HCT116 (cell line): ENCODE measurements around the gene PTGER3. TPM values are rescaled to one million over a fixed set of nuclear protein-coding genes. Genes with fewer than 3 reads are reported as not detected.

ENCODE experiments used
- ATAC-seq: fragments of 200-7000 bp; cut with Tn5 transposase; 2 replicates; pipeline ENCODE4 v1.9.1; 2020; ENCODE audit warnings: mild to moderate bottlenecking, moderate library complexity
- BruUV-seq: library from RNA; stranded (reverse); fragments of 400-500 nt; replicated peaks from 2 replicates; lab custom pipeline; 2021; lab: Mats Ljungman, UMichigan
- CTCF ChIA-PET: fragments of 300-600 bp; sonication (Branson Sonifier 250); formaldehyde crosslinking; loops from one replicate; lab custom pipeline; 2021; ENCODE audit warnings: antibody characterized with exemption; lab: Charles Lee
- POLR2A ChIA-PET: fragments of 300-600, 350-600 bp; sonication (Branson Sonifier 250); formaldehyde crosslinking; loops from one replicate; lab custom pipeline; 2021; ENCODE audit warnings: antibody characterized with exemption; lab: Charles Lee
- RAD21 ChIA-PET, 2 experiments: fragments of 300-600 bp; sonication (Branson Sonifier 250); formaldehyde crosslinking; loops; one replicate each; lab custom pipeline; 2023; ENCODE audit warnings: low total read pairs in 2 of 2; ENCODE audit not compliant: uncharacterized antibody in 2 of 2, unreplicated experiment in 2 of 2, low non-redundant PET in 1 of 2; lab: Charles Lee
- DNase-seq: peaks from one replicate; pipeline ENCODE4 v3.0.0-alpha.2; 2010; ENCODE audit warnings: low read depth, low spot score
- H2AFZ ChIP-seq: fragments of 200-600 bp; shearing (Covaris generic), sonication (generic); 2 replicates; pipeline ENCODE4 v1.6.1; 2017; ENCODE audit warnings: low read depth, mixed run types, mixed read lengths, antibody characterized with exemption, low read length; ENCODE audit not compliant: poor library complexity, severe bottlenecking
- H3K27ac ChIP-seq: 2 replicates; pipeline ENCODE4 v1.5.1; 2012; ENCODE audit warnings: low read depth, low read length
- H3K27me3 ChIP-seq: fragments of 200-600 bp; sonication (generic); 2 replicates; pipeline ENCODE4 v1.6.1; 2016; ENCODE audit warnings: mixed run types, low read length, mixed read lengths; ENCODE audit not compliant: insufficient read depth
- H3K36me3 ChIP-seq, 2 experiments: fragments of 200-500 bp in 1 of 2; fragments of 200-600 bp in 1 of 2; sonication (Bioruptor generic) in 1 of 2; sonication (generic) in 1 of 2; 2 replicates each; pipeline versions ENCODE4 v1.5.1 to v1.6.1; 2014 to 2016; ENCODE audit warnings: low read length in 2 of 2, inconsistent platforms in 1 of 2, mixed read lengths in 1 of 2, mixed run types in 1 of 2; ENCODE audit not compliant: insufficient read depth in 2 of 2, control insufficient read depth in 1 of 2
- H3K4me1 ChIP-seq, 2 experiments: fragments of 200-600 bp in 1 of 2; sonication (generic) in 1 of 2; 2 replicates each; pipeline versions ENCODE4 v1.5.1 to v1.6.1; 2012 to 2017; ENCODE audit warnings: low read length in 2 of 2, inconsistent platforms in 1 of 2, mild to moderate bottlenecking in 1 of 2, mixed read lengths in 1 of 2, mixed run types in 1 of 2, moderate library complexity in 1 of 2; ENCODE audit not compliant: insufficient read depth in 2 of 2, control insufficient read depth in 1 of 2
- H3K4me2 ChIP-seq: fragments of 200-600 bp; sonication (generic); 2 replicates; pipeline ENCODE4 v1.6.1; 2017; ENCODE audit warnings: mixed run types, low read length, mixed read lengths
- H3K4me3 ChIP-seq, 2 experiments: fragments of 200-600 bp in 1 of 2; sonication (generic) in 1 of 2; replicated peaks in 1 of 2; 2 replicates each; pipeline ENCODE4 v1.5.1; 2011 to 2016; ENCODE audit warnings: low read length in 2 of 2, control low read depth in 1 of 2, low read depth in 1 of 2, mild to moderate bottlenecking in 1 of 2, mixed read lengths in 1 of 2, mixed run types in 1 of 2
- H3K79me2 ChIP-seq: fragments of 200-600 bp; sonication (generic); 2 replicates; pipeline ENCODE4 v1.6.1; 2017; ENCODE audit warnings: mild to moderate bottlenecking, mixed run types, low read length, moderate library complexity, mixed read lengths; ENCODE audit not compliant: insufficient read depth
- H3K9ac ChIP-seq: fragments of 200-600 bp; sonication (generic); 2 replicates; pipeline ENCODE4 v1.6.1; 2016; ENCODE audit warnings: low read length, mixed read lengths
- H3K9me2 ChIP-seq: fragments of 200-600 bp; sonication (generic), shearing (Covaris generic); 2 replicates; pipeline ENCODE4 v1.6.1; 2017; ENCODE audit warnings: mixed run types, mild to moderate bottlenecking, moderate library complexity; ENCODE audit not compliant: insufficient read depth
- H3K9me3 ChIP-seq, 2 experiments: fragments of 200-500 bp in 1 of 2; fragments of 200-600 bp in 1 of 2; sonication (Bioruptor generic) in 1 of 2; sonication (generic) in 1 of 2; 2 replicates each; pipeline ENCODE4 v1.6.1; 2014 to 2017; ENCODE audit warnings: low read length in 2 of 2, mixed read lengths in 2 of 2, inconsistent platforms in 1 of 2, low read depth in 1 of 2, mild to moderate bottlenecking in 1 of 2, mixed run types in 1 of 2, moderate library complexity in 1 of 2; ENCODE audit not compliant: control insufficient read depth in 1 of 2, insufficient read depth in 1 of 2
- H4K20me1 ChIP-seq: fragments of 200-600 bp; sonication (generic), shearing (Covaris generic); 2 replicates; pipeline ENCODE4 v1.6.1; 2017; ENCODE audit warnings: mixed run types, mild to moderate bottlenecking, moderate library complexity; ENCODE audit not compliant: insufficient read depth
- CBX3 ChIP-seq: IDR thresholded peaks from 2 replicates; pipeline ENCODE4 v1.6.1; 2012; ENCODE audit warnings: low read depth
- CEBPB ChIP-seq: IDR thresholded peaks from 2 replicates; pipeline ENCODE4 v1.6.1; 2012; ENCODE audit warnings: low read depth
- EGR1 ChIP-seq: IDR thresholded peaks from 2 replicates; pipeline ENCODE4 v1.6.1; 2012; ENCODE audit warnings: low read depth
- ELF1 ChIP-seq: IDR thresholded peaks from 2 replicates; pipeline ENCODE4 v1.6.1; 2012; ENCODE audit warnings: low read depth, borderline replicate concordance
- EZH2 ChIP-seq: fragments of 200-600 bp; sonication (generic); IDR thresholded peaks from 2 replicates; pipeline ENCODE4 v1.6.1; 2017; ENCODE audit warnings: antibody characterized with exemption, mixed run types
- EZH2phosphoT487 ChIP-seq: fragments of 200-600 bp; IDR thresholded peaks from 2 replicates; pipeline ENCODE4 v1.6.1; 2018; ENCODE audit warnings: antibody characterized with exemption, borderline replicate concordance
- FOSL1 ChIP-seq: IDR thresholded peaks from 2 replicates; pipeline ENCODE4 v1.6.1; 2012; ENCODE audit warnings: low read depth
- POLR2A ChIP-seq: IDR thresholded peaks from 2 replicates; pipeline ENCODE4 v1.7.0; 2011; ENCODE audit warnings: borderline replicate concordance; ENCODE audit not compliant: insufficient read depth, insufficient read length; ENCODE audit errors: extremely low read depth
- POLR2AphosphoS5 ChIP-seq: IDR thresholded peaks from 2 replicates; pipeline ENCODE4 v1.6.1; 2011; ENCODE audit warnings: mild to moderate bottlenecking, low read depth, low read length, moderate library complexity
- RAD21 ChIP-seq: IDR thresholded peaks from 2 replicates; pipeline ENCODE4 v1.6.1; 2012; ENCODE audit warnings: low read depth, mild to moderate bottlenecking
- SRF ChIP-seq: IDR thresholded peaks from 2 replicates; pipeline ENCODE4 v1.6.1; 2012; ENCODE audit warnings: low read depth
- TCF7L2 ChIP-seq: IDR thresholded peaks from 2 replicates; pipeline ENCODE4 v1.7.0; 2011; ENCODE audit warnings: borderline replicate concordance, inconsistent platforms; ENCODE audit not compliant: insufficient read depth, insufficient read length; ENCODE audit errors: extremely low read depth
- YY1 ChIP-seq: IDR thresholded peaks from 2 replicates; pipeline ENCODE4 v1.6.1; 2011; ENCODE audit warnings: low read length, low read depth, moderate library complexity, mild to moderate bottlenecking; ENCODE audit not compliant: insufficient replicate concordance; ENCODE audit errors: extremely low read depth
- intact Hi-C: fragments of 100-400 bp; cut with micrococcal nuclease; formaldehyde crosslinking; loops from 2 replicates; pipeline ENCODE4 v1.10.0; 2022
- total RNA-seq: library from RNA; stranded (reverse); gene quantifications from one replicate; pipeline ENCODE4 v1.2.1, GENCODE V29; 2021; ENCODE audit not compliant: unreplicated experiment
- TF ChIP-seq, protein P1 (sequence below): IDR thresholded peaks from 2 replicates; pipeline ENCODE4 v1.6.1; 2011; ENCODE audit warnings: mild to moderate bottlenecking, low read length, moderate library complexity; ENCODE audit not compliant: insufficient replicate concordance; ENCODE audit errors: extremely low read depth
- TF ChIP-seq, protein P2 (sequence below): IDR thresholded peaks from 2 replicates; pipeline ENCODE4 v1.6.1; 2012; ENCODE audit warnings: low read depth
- TF ChIP-seq, protein P3 (sequence below): IDR thresholded peaks from 2 replicates; pipeline ENCODE4 v1.6.1; 2012

PTGER3 gene
- total RNA-seq, 1 experiment from 2014 or later, result 0.05 TPM

DNA sequence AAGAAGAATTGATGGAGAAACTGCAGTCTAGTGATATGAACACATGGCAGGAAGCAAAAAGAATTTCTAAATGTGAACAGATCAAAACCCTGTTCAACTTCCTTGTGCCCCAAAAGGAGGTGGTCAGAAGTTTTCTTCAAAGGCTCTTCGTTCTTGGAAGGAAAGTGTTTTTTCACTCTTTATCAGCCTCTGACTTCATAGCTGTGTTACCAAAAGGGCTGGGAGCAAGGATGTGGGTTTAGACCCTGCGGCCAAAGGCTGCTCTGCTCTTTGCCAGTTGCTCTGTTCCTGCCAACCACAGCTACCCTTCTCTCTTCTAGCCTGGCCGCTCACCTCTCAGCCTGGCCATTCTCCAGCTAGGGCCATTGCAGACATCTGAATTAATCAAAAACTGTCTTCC lies 53.8 kb downstream of the PTGER3 start:
- H2AFZ ChIP-seq, result no peak overlapping the region
- no peak for DNase-seq
- H4K20me1 ChIP-seq, result no peaks in the 10 kb centered on the region
- H3K27me3 ChIP-seq, result peaks cover 31% of the 10 kb centered on the region
- intact Hi-C loops, result no loop called here
- H3K79me2 ChIP-seq, result no peaks in the 10 kb centered on the region
- H3K9me3 ChIP-seq, result no peaks in the 10 kb centered on the region
- no peak overlapping the region for H3K4me3 ChIP-seq
- ChIA-PET RAD21 (no interaction called here), CTCF (no interaction called here), POLR2A (interaction anchor here (1.2 kb wide), 1 partner anchor 26 kb away, joined by 3 read pairs; no protein-coding TSS in a partner anchor)
- no peak overlapping the region for H3K9ac ChIP-seq
- H3K27ac ChIP-seq, result no peak overlapping the region
- no TSS peak for BruUV-seq
- ATAC-seq, result no peak
- no peaks in the 10 kb centered on the region for H3K9me2 ChIP-seq
- no peaks in the 10 kb centered on the region for H3K4me1 ChIP-seq
- no peak for TF ChIP-seq EZH2phosphoT487
- TF ChIP-seq, protein P1, sequence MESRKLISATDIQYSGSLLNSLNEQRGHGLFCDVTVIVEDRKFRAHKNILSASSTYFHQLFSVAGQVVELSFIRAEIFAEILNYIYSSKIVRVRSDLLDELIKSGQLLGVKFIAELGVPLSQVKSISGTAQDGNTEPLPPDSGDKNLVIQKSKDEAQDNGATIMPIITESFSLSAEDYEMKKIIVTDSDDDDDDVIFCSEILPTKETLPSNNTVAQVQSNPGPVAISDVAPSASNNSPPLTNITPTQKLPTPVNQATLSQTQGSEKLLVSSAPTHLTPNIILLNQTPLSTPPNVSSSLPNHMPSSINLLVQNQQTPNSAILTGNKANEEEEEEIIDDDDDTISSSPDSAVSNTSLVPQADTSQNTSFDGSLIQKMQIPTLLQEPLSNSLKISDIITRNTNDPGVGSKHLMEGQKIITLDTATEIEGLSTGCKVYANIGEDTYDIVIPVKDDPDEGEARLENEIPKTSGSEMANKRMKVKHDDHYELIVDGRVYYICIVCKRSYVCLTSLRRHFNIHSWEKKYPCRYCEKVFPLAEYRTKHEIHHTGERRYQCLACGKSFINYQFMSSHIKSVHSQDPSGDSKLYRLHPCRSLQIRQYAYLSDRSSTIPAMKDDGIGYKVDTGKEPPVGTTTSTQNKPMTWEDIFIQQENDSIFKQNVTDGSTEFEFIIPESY, result no peak
- TF ChIP-seq TCF7L2, result no peak
- TF ChIP-seq YY1, result no peak
- TF ChIP-seq RAD21, result no peak
- no peak for TF ChIP-seq POLR2A
- TF ChIP-seq CEBPB, result no peak
- TF ChIP-seq CBX3, result no peak
- TF ChIP-seq, protein P2, sequence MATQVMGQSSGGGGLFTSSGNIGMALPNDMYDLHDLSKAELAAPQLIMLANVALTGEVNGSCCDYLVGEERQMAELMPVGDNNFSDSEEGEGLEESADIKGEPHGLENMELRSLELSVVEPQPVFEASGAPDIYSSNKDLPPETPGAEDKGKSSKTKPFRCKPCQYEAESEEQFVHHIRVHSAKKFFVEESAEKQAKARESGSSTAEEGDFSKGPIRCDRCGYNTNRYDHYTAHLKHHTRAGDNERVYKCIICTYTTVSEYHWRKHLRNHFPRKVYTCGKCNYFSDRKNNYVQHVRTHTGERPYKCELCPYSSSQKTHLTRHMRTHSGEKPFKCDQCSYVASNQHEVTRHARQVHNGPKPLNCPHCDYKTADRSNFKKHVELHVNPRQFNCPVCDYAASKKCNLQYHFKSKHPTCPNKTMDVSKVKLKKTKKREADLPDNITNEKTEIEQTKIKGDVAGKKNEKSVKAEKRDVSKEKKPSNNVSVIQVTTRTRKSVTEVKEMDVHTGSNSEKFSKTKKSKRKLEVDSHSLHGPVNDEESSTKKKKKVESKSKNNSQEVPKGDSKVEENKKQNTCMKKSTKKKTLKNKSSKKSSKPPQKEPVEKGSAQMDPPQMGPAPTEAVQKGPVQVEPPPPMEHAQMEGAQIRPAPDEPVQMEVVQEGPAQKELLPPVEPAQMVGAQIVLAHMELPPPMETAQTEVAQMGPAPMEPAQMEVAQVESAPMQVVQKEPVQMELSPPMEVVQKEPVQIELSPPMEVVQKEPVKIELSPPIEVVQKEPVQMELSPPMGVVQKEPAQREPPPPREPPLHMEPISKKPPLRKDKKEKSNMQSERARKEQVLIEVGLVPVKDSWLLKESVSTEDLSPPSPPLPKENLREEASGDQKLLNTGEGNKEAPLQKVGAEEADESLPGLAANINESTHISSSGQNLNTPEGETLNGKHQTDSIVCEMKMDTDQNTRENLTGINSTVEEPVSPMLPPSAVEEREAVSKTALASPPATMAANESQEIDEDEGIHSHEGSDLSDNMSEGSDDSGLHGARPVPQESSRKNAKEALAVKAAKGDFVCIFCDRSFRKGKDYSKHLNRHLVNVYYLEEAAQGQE, result no peak
- no peak for TF ChIP-seq SRF
- no peak for TF ChIP-seq FOSL1
- no peak for TF ChIP-seq ELF1
- TF ChIP-seq POLR2AphosphoS5, result no peak
- TF ChIP-seq, protein P3, sequence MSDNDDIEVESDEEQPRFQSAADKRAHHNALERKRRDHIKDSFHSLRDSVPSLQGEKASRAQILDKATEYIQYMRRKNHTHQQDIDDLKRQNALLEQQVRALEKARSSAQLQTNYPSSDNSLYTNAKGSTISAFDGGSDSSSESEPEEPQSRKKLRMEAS, result no peak
- TF ChIP-seq EGR1, result no peak
- TF ChIP-seq EZH2, result no peak
- H3K36me3 ChIP-seq, result no peaks in the 10 kb centered on the region
- no peak overlapping the region for H3K4me2 ChIP-seq
